HepG2 (cell line): ENCODE data around the gene ZNF488. TPM values are rescaled to one million over a fixed set of nuclear protein-coding genes. Genes with fewer than 3 reads are reported as not detected.

Source experiments
- ATAC-seq: fragments of 200-7000 bp; cut with Tn5 transposase; 3 replicates; pipeline ENCODE4 v1.9.1; 2020; ENCODE audit warnings: mild to moderate bottlenecking, moderate library complexity
- BruUV-seq: library from RNA; stranded (reverse); fragments of 400-500 nt; replicated peaks from 2 replicates; lab custom pipeline; 2021; lab: Mats Ljungman, UMichigan
- CTCF ChIA-PET: fragments of 300-600 bp; formaldehyde crosslinking; extraction: SDS; loops from one replicate; lab custom pipeline; 2021; ENCODE audit warnings: low total read pairs, inconsistent platforms, low intra/inter-chr PET ratio; lab: Yijun Ruan, JAX
- POLR2A ChIA-PET: fragments of 350-600 bp; sonication (Branson Sonifier 250); formaldehyde crosslinking; loops from one replicate; lab custom pipeline; 2020; ENCODE audit warnings: antibody characterized with exemption, inconsistent platforms; lab: Yijun Ruan, JAX
- DNase-seq: peaks from one replicate; pipeline ENCODE4 v3.0.0-alpha.2; 2015; ENCODE audit warnings: low spot score
- FAIRE-seq: peaks from 3 replicates; lab custom pipeline; 2011; peaks lifted over from hg19 to GRCh38; lab: Jason Lieb, UNC
- H2AFZ ChIP-seq: one replicate; pipeline ENCODE4 v1.6.1; 2011; ENCODE audit warnings: low read length, inconsistent platforms
- H3K27ac ChIP-seq: fragments of 300-600 bp; 3 replicates; pipeline ENCODE4 v1.8.0; 2011; ENCODE audit warnings: mixed run types, mild to moderate bottlenecking, mixed read lengths, low read length, inconsistent platforms; ENCODE audit not compliant: insufficient read depth; ENCODE audit errors: extremely low read length
- H3K27me3 ChIP-seq, 2 experiments: fragments of 200-600 bp in 1 of 2; 2 replicates in 1 of 2; 3 replicates in 1 of 2; pipeline versions ENCODE4 v1.6.0 to v1.8.0; 2011; ENCODE audit warnings: low read length in 2 of 2, mild to moderate bottlenecking in 2 of 2, moderate library complexity in 2 of 2, inconsistent platforms in 1 of 2; ENCODE audit not compliant: insufficient read depth in 2 of 2, control insufficient read depth in 1 of 2
- H3K36me3 ChIP-seq, 2 experiments: fragments of 200-600 bp in 1 of 2; replicated peaks in 1 of 2; 2 replicates in 1 of 2; 3 replicates in 1 of 2; pipeline versions ENCODE4 v1.5.1 to v1.8.0; 2011; ENCODE audit warnings: low read length in 2 of 2, inconsistent platforms in 1 of 2; ENCODE audit not compliant: insufficient read depth in 2 of 2, control insufficient read depth in 1 of 2
- H3K4me1 ChIP-seq: 2 replicates; pipeline ENCODE4 v1.5.1; 2012; ENCODE audit warnings: low read length, inconsistent platforms; ENCODE audit not compliant: insufficient read depth
- H3K4me2 ChIP-seq: 2 replicates; pipeline ENCODE4 v1.6.0; 2011; ENCODE audit warnings: low read depth, low read length, inconsistent platforms
- H3K4me3 ChIP-seq, 3 experiments: fragments of 200-600 bp in 1 of 3; sonication (generic), shearing (Covaris generic) in 1 of 3; replicated peaks in 1 of 3; 2 replicates each; pipeline ENCODE4 v1.5.1; 2011 to 2016; ENCODE audit warnings: low read length in 3 of 3, inconsistent platforms in 2 of 3, low read depth in 2 of 3, mild to moderate bottlenecking in 2 of 3, control low read depth in 1 of 3, mixed read lengths in 1 of 3; ENCODE audit not compliant: insufficient read depth in 1 of 3
- H3K79me2 ChIP-seq: one replicate; pipeline ENCODE4 v1.6.1; 2011; ENCODE audit warnings: low read length, inconsistent platforms; ENCODE audit not compliant: insufficient read depth
- H3K9ac ChIP-seq: 2 replicates; pipeline ENCODE4 v1.6.0; 2011; ENCODE audit warnings: mild to moderate bottlenecking, low read depth, low read length, inconsistent platforms; ENCODE audit not compliant: insufficient read depth
- H3K9me3 ChIP-seq: 2 replicates; pipeline ENCODE4 v1.5.1; 2012; ENCODE audit warnings: mild to moderate bottlenecking, low read length
- H4K20me1 ChIP-seq: 2 replicates; pipeline ENCODE4 v1.6.0; 2011; ENCODE audit warnings: inconsistent platforms, mild to moderate bottlenecking, low read length, moderate library complexity; ENCODE audit not compliant: insufficient read depth
- KAT8 ChIP-seq: IDR thresholded peaks from 2 replicates; pipeline ENCODE4 v1.6.1; 2016; ENCODE audit warnings: missing genetic modification reagents, missing compliant biosample characterization
- NCOA2 ChIP-seq: sonication (generic); formaldehyde crosslinking; IDR thresholded peaks from 2 replicates; pipeline ENCODE4 v1.8.0; 2022; ENCODE audit warnings: inconsistent platforms
- NPAS2 ChIP-seq: sonication (generic); formaldehyde crosslinking; IDR thresholded peaks from 2 replicates; pipeline ENCODE4 v1.8.0; 2022; ENCODE audit warnings: mild to moderate bottlenecking, missing genetic modification reagents, borderline replicate concordance
- PHF20 ChIP-seq: sonication (generic); formaldehyde crosslinking; IDR thresholded peaks from 2 replicates; pipeline ENCODE4 v1.5.0; 2020; ENCODE audit warnings: mild to moderate bottlenecking, missing genetic modification reagents
- PHF5A ChIP-seq: IDR thresholded peaks from one replicate; pipeline ENCODE4 v1.6.1; 2018; ENCODE audit warnings: low read depth, missing genetic modification reagents; ENCODE audit not compliant: unreplicated experiment
- SETDB1 ChIP-seq: sonication (generic); formaldehyde crosslinking; IDR thresholded peaks from 2 replicates; pipeline ENCODE4 v1.5.1; 2020; ENCODE audit warnings: missing genetic modification reagents, mild to moderate bottlenecking, borderline replicate concordance
- SNAPC2 ChIP-seq: sonication (generic); formaldehyde crosslinking; IDR thresholded peaks from 2 replicates; pipeline ENCODE4 v1.8.1; 2022; ENCODE audit warnings: mild to moderate bottlenecking, missing genetic modification reagents
- ZNF607 ChIP-seq: sonication (generic); formaldehyde crosslinking; IDR thresholded peaks from 2 replicates; pipeline ENCODE4 v1.5.1; 2020; ENCODE audit warnings: missing genetic modification reagents, mild to moderate bottlenecking, borderline replicate concordance
- ZNF780A ChIP-seq: sonication (generic); formaldehyde crosslinking; IDR thresholded peaks from 2 replicates; pipeline ENCODE4 v1.8.0; 2022; ENCODE audit warnings: mild to moderate bottlenecking, missing genetic modification reagents, moderate library complexity
- ZNF878 ChIP-seq: sonication (generic); formaldehyde crosslinking; IDR thresholded peaks from 2 replicates; pipeline ENCODE4 v1.8.1; 2023; ENCODE audit warnings: mild to moderate bottlenecking, missing genetic modification reagents, moderate library complexity
- WGBS: methylation state at CpG from one replicate; pipeline ENCODE4 v1.1.6; 2017; ENCODE audit warnings: low lambda C conversion rate; 5-methylcytosine and 5-hydroxymethylcytosine counted together
- in situ Hi-C: cut with HindIII; loops from 2 replicates; pipeline ENCODE4 v1.10.0; 2017; ENCODE audit warnings: low pct_unique_long_range_greater_than_20kb; ENCODE audit not compliant: extremely low pct_ligation_motif_present
- intact Hi-C: fragments of 100-400 bp; cut with micrococcal nuclease; formaldehyde crosslinking; loops from one replicate; pipeline ENCODE4 v1.10.0; 2022; ENCODE audit not compliant: unreplicated experiment
- polyA plus RNA-seq, 8 experiments: library from polyadenylated mRNA; depleted of rRNA in 3 of 8; stranded (reverse) in 7 of 8; unstranded in 1 of 8; fragments of >200 nt; fragmentation: Illumina TruSeq in 4 of 8; extraction: Trizol in 4 of 8; gene quantifications; 2 replicates each; pipeline versions ENCODE4 v1.2.1 to v1.2.3, GENCODE V29; 2011 to 2016; ENCODE audit warnings: low read depth in 4 of 8, missing spikeins in 1 of 8, mixed read lengths in 1 of 8; ENCODE audit not compliant: insufficient read depth in 1 of 8
- total RNA-seq, 5 experiments: library from RNA; depleted of rRNA; stranded (reverse); fragments of >200 nt; fragmentation: Illumina TruSeq; extraction: Trizol; gene quantifications; 2 replicates each; pipeline ENCODE4 v1.2.3, GENCODE V29; 2016; ENCODE audit warnings: low read depth in 1 of 5
- TF ChIP-seq, protein P1 (sequence below): sonication (generic); formaldehyde crosslinking; IDR thresholded peaks from 2 replicates; pipeline ENCODE4 v1.8.0; 2022; ENCODE audit warnings: mild to moderate bottlenecking, missing genetic modification reagents, moderate library complexity
- TF ChIP-seq, protein P2 (sequence below): sonication (generic); formaldehyde crosslinking; conservative IDR thresholded peaks from 2 replicates; pipeline ENCODE4 v1.4.0; 2020; ENCODE audit warnings: missing genetic modification reagents

Gene ZNF488
- total and polyA plus RNA-seq, 2 of the 13 experiments (the other 11 are each of a cell fraction or from before 2014, with no cell fraction given), result 0.13 to 0.15 TPM

DNA sequence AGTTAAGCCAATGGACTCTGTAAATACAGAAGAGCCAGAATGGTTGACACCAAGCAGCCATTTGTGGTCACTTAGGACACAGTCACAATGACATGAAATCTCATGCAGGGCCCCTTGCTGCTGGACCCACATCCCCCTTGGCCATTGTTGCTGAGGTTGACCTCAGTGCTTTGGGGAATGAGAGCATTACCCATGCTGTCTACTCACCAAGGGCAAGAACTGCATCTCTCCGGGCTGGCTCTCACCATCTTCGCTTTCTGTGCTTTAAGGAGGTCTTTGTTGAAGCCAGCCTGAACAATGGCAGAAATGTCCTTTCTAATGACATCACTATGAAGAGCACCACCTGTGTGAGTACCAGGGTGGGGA is 30.1 kb upstream of the ZNF488 start:
- DNase-seq (no peak), FAIRE-seq (no peak), ATAC-seq (no peak)
- Histone ChIP-seq H3K27ac (no peak overlapping the region), H3K9me3 (no peaks in the 10 kb centered on the region), H3K4me3 (no peak overlapping the region), H3K36me3 (no peaks in the 10 kb centered on the region), H3K27me3 (peaks cover 0 to 10% of the 10 kb centered on the region in 2 experiments; a peak in 2 of 5 replicates), H3K79me2 (no peaks in the 10 kb centered on the region), H3K4me1 (peaks cover 8% of the 10 kb centered on the region; the same call in 1 of the 2 replicates), H4K20me1 (no peaks in the 10 kb centered on the region), H3K9ac (no peak overlapping the region), H2AFZ (no peak overlapping the region), H3K4me2 (no peak overlapping the region)
- in situ Hi-C loops, result no loop called here
- TF ChIP-seq PHF5A (CRISPR knock-in tag) (no peak), PHF20 (CRISPR knock-in tag) (no peak), KAT8 (CRISPR knock-in tag) (no peak), SNAPC2 (CRISPR knock-in tag) (no peak), ZNF780A (CRISPR knock-in tag) (no peak), NCOA2 (CRISPR knock-in tag) (no peak), ZNF607 (no peak), NPAS2 (CRISPR knock-in tag) (no peak), SETDB1 (CRISPR knock-in tag) (no peak), ZNF878 (no peak)
- TF ChIP-seq, protein P1, sequence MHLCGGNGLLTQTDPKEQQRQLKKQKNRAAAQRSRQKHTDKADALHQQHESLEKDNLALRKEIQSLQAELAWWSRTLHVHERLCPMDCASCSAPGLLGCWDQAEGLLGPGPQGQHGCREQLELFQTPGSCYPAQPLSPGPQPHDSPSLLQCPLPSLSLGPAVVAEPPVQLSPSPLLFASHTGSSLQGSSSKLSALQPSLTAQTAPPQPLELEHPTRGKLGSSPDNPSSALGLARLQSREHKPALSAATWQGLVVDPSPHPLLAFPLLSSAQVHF, result no peak
- TF ChIP-seq, protein P2, sequence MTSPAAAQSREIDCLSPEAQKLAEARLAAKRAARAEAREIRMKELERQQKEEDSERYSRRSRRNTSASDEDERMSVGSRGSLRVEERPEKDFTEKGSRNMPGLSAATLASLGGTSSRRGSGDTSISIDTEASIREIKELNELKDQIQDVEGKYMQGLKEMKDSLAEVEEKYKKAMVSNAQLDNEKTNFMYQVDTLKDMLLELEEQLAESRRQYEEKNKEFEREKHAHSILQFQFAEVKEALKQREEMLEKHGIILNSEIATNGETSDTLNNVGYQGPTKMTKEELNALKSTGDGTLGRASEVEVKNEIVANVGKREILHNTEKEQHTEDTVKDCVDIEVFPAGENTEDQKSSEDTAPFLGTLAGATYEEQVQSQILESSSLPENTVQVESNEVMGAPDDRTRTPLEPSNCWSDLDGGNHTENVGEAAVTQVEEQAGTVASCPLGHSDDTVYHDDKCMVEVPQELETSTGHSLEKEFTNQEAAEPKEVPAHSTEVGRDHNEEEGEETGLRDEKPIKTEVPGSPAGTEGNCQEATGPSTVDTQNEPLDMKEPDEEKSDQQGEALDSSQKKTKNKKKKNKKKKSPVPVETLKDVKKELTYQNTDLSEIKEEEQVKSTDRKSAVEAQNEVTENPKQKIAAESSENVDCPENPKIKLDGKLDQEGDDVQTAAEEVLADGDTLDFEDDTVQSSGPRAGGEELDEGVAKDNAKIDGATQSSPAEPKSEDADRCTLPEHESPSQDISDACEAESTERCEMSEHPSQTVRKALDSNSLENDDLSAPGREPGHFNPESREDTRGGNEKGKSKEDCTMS (CRISPR knock-in tag), result no peak
- CTCF ChIA-PET, result no interaction called here
- no TSS peak for BruUV-seq
- POLR2A ChIA-PET, result no interaction called here
- no CpG with 5 or more reads among the region's 2 CpGs for WGBS
- intact Hi-C loops, result no loop called here
